HCT116 (cell line): Measurements from ENCODE around the gene CHADL.

Experiments
- ELF1 ChIP-seq: IDR thresholded peaks from 2 replicates; pipeline ENCODE4 v1.6.1; 2012; ENCODE audit warnings: low read depth, borderline replicate concordance
- FOSL1 ChIP-seq: IDR thresholded peaks from 2 replicates; pipeline ENCODE4 v1.6.1; 2012; ENCODE audit warnings: low read depth
- POLR2A ChIP-seq: IDR thresholded peaks from 2 replicates; pipeline ENCODE4 v1.7.0; 2011; ENCODE audit warnings: borderline replicate concordance; ENCODE audit not compliant: insufficient read depth, insufficient read length; ENCODE audit errors: extremely low read depth
- POLR2AphosphoS5 ChIP-seq: IDR thresholded peaks from 2 replicates; pipeline ENCODE4 v1.6.1; 2011; ENCODE audit warnings: mild to moderate bottlenecking, low read depth, low read length, moderate library complexity
- SIN3A ChIP-seq: IDR thresholded peaks from 2 replicates; pipeline ENCODE4 v1.6.1; 2012; ENCODE audit warnings: low read depth
- SP1 ChIP-seq: IDR thresholded peaks from 2 replicates; pipeline ENCODE4 v1.6.1; 2012; ENCODE audit warnings: low read depth
- SRF ChIP-seq: IDR thresholded peaks from 2 replicates; pipeline ENCODE4 v1.6.1; 2012; ENCODE audit warnings: low read depth
- ZFX ChIP-seq: fragments of 450-650 bp; IDR thresholded peaks from 2 replicates; pipeline ENCODE4 v1.6.1; 2017
- TF ChIP-seq, protein P1 (sequence below), 3 experiments: fragments of 200-600 bp in 1 of 3; sonication (generic) in 1 of 3; IDR thresholded peaks in 2 of 3; conservative IDR thresholded peaks in 1 of 3; 2 replicates each; pipeline ENCODE4 v1.5.1; 2012 to 2017; ENCODE audit warnings: low read depth in 2 of 3, low read length in 2 of 3, antibody characterized with exemption in 1 of 3, borderline replicate concordance in 1 of 3, control low read depth in 1 of 3, mild to moderate bottlenecking in 1 of 3, mixed read lengths in 1 of 3, mixed run types in 1 of 3, moderate library complexity in 1 of 3; ENCODE audit not compliant: insufficient read depth in 1 of 3

DNA sequence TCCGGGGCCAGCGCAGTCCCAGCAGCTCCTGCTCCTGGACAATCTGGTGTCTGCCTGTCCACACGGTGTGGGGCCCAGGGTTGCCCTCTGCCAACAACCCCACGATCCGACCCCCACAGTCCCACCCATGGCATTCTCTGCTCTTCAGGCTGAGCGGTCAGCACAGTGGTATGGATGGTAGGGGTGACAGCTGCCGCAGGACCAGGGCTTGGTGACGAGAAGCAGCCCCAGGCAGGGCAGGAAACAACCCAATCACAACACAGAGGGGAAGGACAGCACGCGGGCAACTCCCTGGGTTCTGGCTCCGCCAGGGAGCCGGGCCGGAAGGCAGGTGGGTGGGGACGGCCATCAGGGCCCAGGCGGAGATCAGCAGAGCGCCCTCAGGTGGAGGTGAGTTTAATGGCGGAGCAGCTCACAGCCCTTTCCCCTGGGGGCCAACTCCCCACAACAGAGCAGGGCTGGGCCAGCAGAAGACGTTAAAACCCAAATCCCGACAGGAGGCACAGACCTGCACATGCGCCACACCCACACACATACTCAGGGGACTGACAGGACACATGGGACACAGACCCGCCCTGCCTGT, 5.3 kb upstream of the CHADL start:
- TF ChIP-seq POLR2AphosphoS5, result no peak
- no peak for TF ChIP-seq SIN3A
- TF ChIP-seq ZFX, result no peak
- TF ChIP-seq SP1, result no peak
- TF ChIP-seq, protein P1, sequence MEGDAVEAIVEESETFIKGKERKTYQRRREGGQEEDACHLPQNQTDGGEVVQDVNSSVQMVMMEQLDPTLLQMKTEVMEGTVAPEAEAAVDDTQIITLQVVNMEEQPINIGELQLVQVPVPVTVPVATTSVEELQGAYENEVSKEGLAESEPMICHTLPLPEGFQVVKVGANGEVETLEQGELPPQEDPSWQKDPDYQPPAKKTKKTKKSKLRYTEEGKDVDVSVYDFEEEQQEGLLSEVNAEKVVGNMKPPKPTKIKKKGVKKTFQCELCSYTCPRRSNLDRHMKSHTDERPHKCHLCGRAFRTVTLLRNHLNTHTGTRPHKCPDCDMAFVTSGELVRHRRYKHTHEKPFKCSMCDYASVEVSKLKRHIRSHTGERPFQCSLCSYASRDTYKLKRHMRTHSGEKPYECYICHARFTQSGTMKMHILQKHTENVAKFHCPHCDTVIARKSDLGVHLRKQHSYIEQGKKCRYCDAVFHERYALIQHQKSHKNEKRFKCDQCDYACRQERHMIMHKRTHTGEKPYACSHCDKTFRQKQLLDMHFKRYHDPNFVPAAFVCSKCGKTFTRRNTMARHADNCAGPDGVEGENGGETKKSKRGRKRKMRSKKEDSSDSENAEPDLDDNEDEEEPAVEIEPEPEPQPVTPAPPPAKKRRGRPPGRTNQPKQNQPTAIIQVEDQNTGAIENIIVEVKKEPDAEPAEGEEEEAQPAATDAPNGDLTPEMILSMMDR (IDR thresholded peaks at IDR 0.05 in 2 of 3, conservative IDR thresholded peaks at IDR 0.05 in 1 of 3; ENCODE audit: borderline replicate concordance in 1 of 3, insufficient read depth in 1 of 3, low read depth in 2 of 3, low read length in 2 of 3), result peak in 2 of 3 experiments; percentile 29 to 43; a peak in 3 of 6 replicates
- TF ChIP-seq FOSL1, result no peak
- TF ChIP-seq SRF, result no peak
- no peak for TF ChIP-seq ELF1
- no peak for TF ChIP-seq POLR2A
